ENCODE data around the gene ELF4. TPM values are rescaled to one million over a fixed set of nuclear protein-coding genes. Genes with fewer than 3 reads are reported as not detected.

Gene ELF4
- total RNA-seq, 3 donors from 2014 or later = 22.7 to 26.5 (median 23.0) TPM

- Mint-ChIP-seq H3K4me1 (ENCODE audit: low read depth) (no peaks in the 10 kb centered on the region), H3K4me3 (no peak overlapping the region), H3K27me3 (ENCODE audit: low read depth) (no peaks in the 10 kb centered on the region), H3K9me3 (no peaks in the 10 kb centered on the region), H3K36me3 (ENCODE audit: insufficient read depth) (peaks cover 4% of the 10 kb centered on the region)
- ATAC-seq = no peak
- no peak for DNase-seq
Measured at GRCh38 chrX:130055103-130055502, 55.2 kb downstream of the ELF4 start.

- no peaks in the 10 kb centered on the region for H3K4me1 Mint-ChIP-seq (ENCODE audit: low read depth)
- no peaks in the 10 kb centered on the region for H3K27me3 Mint-ChIP-seq (ENCODE audit: low read depth)
- DNase-seq (no peak), ATAC-seq (no peak)
- peaks cover 7% of the 10 kb centered on the region for H3K36me3 Mint-ChIP-seq (ENCODE audit: insufficient read depth)
- no peak overlapping the region for H3K4me3 Mint-ChIP-seq
- no peaks in the 10 kb centered on the region for H3K9me3 Mint-ChIP-seq
Measured at GRCh38 chrX:130053236-130053635, 57.1 kb downstream of the ELF4 start.

- ATAC-seq = no peak
- no peaks in the 10 kb centered on the region for H3K4me1 Mint-ChIP-seq (ENCODE audit: low read depth)
- peaks cover 7% of the 10 kb centered on the region for H3K36me3 Mint-ChIP-seq (ENCODE audit: insufficient read depth)
Measured at GRCh38 chrX:130051176-130051845, 59.0 kb downstream of the ELF4 start.

GRCh38 chrX:130049821-130050220 lies 60.5 kb downstream of the ELF4 start:
- no peak for DNase-seq
- no peaks in the 10 kb centered on the region for H3K27me3 Mint-ChIP-seq (ENCODE audit: low read depth)
- no peaks in the 10 kb centered on the region for H3K9me3 Mint-ChIP-seq
- no peaks in the 10 kb centered on the region for H3K4me1 Mint-ChIP-seq (ENCODE audit: low read depth)
- H3K36me3 Mint-ChIP-seq (ENCODE audit: insufficient read depth) = peaks cover 10% of the 10 kb centered on the region
- no peak overlapping the region for H3K4me3 Mint-ChIP-seq
- no peak for ATAC-seq

More at GRCh38 chrX:130051176-130051845, 59.0 kb downstream of the ELF4 start:
- H3K27me3 Mint-ChIP-seq (ENCODE audit: low read depth) = no peaks in the 10 kb centered on the region
- DNase-seq = no peak
- no peaks in the 10 kb centered on the region for H3K9me3 Mint-ChIP-seq
- H3K4me3 Mint-ChIP-seq = no peak overlapping the region

- H3K27me3 Mint-ChIP-seq (ENCODE audit: low read depth) = no peaks in the 10 kb centered on the region
- no peak for ATAC-seq
- no peaks in the 10 kb centered on the region for H3K9me3 Mint-ChIP-seq
- H3K4me1 Mint-ChIP-seq (ENCODE audit: low read depth) = no peaks in the 10 kb centered on the region
- peaks cover 8% of the 10 kb centered on the region for H3K36me3 Mint-ChIP-seq (ENCODE audit: insufficient read depth)
- DNase-seq = no peak
- no peak overlapping the region for H3K4me3 Mint-ChIP-seq
Measured at GRCh38 chrX:130048686-130049222, 61.5 kb downstream of the ELF4 start.

- H3K27me3 Mint-ChIP-seq (ENCODE audit: low read depth) = no peaks in the 10 kb centered on the region
- no peak for DNase-seq
- no peak overlapping the region for H3K4me3 Mint-ChIP-seq
- no peaks in the 10 kb centered on the region for H3K9me3 Mint-ChIP-seq
- ATAC-seq = no peak
- no peaks in the 10 kb centered on the region for H3K4me1 Mint-ChIP-seq (ENCODE audit: low read depth)
- peaks cover 8% of the 10 kb centered on the region for H3K36me3 Mint-ChIP-seq (ENCODE audit: insufficient read depth)
Measured at GRCh38 chrX:130047416-130047815, 62.9 kb downstream of the ELF4 start.

- Mint-ChIP-seq H3K36me3 (ENCODE audit: insufficient read depth) (peaks cover 3% of the 10 kb centered on the region), H3K4me3 (no peak overlapping the region), H3K27me3 (ENCODE audit: low read depth) (no peaks in the 10 kb centered on the region), H3K4me1 (ENCODE audit: low read depth) (no peaks in the 10 kb centered on the region), H3K9me3 (no peaks in the 10 kb centered on the region)
- DNase-seq (no peak), ATAC-seq (no peak)
Measured at GRCh38 chrX:130039847-130040246, 70.5 kb downstream of the ELF4 start.

GRCh38 chrX:130034178-130034577 lies 76.1 kb downstream of the ELF4 start:
- no peak overlapping the region for H3K4me3 Mint-ChIP-seq
- H3K9me3 Mint-ChIP-seq = no peaks in the 10 kb centered on the region
- no peaks in the 10 kb centered on the region for H3K4me1 Mint-ChIP-seq (ENCODE audit: low read depth)
- DNase-seq (no peak), ATAC-seq (no peak)
- peaks cover 2% of the 10 kb centered on the region for H3K36me3 Mint-ChIP-seq (ENCODE audit: insufficient read depth)
- no peaks in the 10 kb centered on the region for H3K27me3 Mint-ChIP-seq (ENCODE audit: low read depth)

- Mint-ChIP-seq H3K27me3 (ENCODE audit: low read depth) (no peaks in the 10 kb centered on the region), H3K4me3 (no peak overlapping the region), H3K4me1 (ENCODE audit: low read depth) (no peaks in the 10 kb centered on the region), H3K36me3 (ENCODE audit: insufficient read depth) (peaks cover 4% of the 10 kb centered on the region), H3K9me3 (no peaks in the 10 kb centered on the region)
- DNase-seq (no peak), ATAC-seq (no peak)
Measured at GRCh38 chrX:130032552-130032951, 77.7 kb downstream of the ELF4 start.

GRCh38 chrX:130030826-130031225 lies 79.5 kb downstream of the ELF4 start:
- Mint-ChIP-seq H3K36me3 (ENCODE audit: insufficient read depth) (peaks cover 4% of the 10 kb centered on the region), H3K27me3 (ENCODE audit: low read depth) (no peaks in the 10 kb centered on the region), H3K9me3 (no peaks in the 10 kb centered on the region), H3K4me3 (no peak overlapping the region), H3K4me1 (ENCODE audit: low read depth) (no peaks in the 10 kb centered on the region)
- no peak for DNase-seq
- ATAC-seq = no peak

- no peaks in the 10 kb centered on the region for H3K9me3 Mint-ChIP-seq
- ATAC-seq = no peak
Measured at GRCh38 chrX:130028196-130028595, 82.1 kb downstream of the ELF4 start.

GRCh38 chrX:130027569-130027968 lies 82.7 kb downstream of the ELF4 start:
- peaks cover 11% of the 10 kb centered on the region for H3K4me1 Mint-ChIP-seq (ENCODE audit: low read depth)
- H3K27me3 Mint-ChIP-seq (ENCODE audit: low read depth) = no peaks in the 10 kb centered on the region
- no peak for DNase-seq
- no peaks in the 10 kb centered on the region for H3K9me3 Mint-ChIP-seq
- no peak for ATAC-seq
- H3K4me3 Mint-ChIP-seq = no peak overlapping the region
- peaks cover 12% of the 10 kb centered on the region for H3K36me3 Mint-ChIP-seq (ENCODE audit: insufficient read depth)

More at GRCh38 chrX:130028196-130028595, 82.1 kb downstream of the ELF4 start:
- H3K27me3 Mint-ChIP-seq (ENCODE audit: low read depth) = no peaks in the 10 kb centered on the region
- peaks cover 11% of the 10 kb centered on the region for H3K4me1 Mint-ChIP-seq (ENCODE audit: low read depth)
- peaks cover 9% of the 10 kb centered on the region for H3K36me3 Mint-ChIP-seq (ENCODE audit: insufficient read depth)
- peak; percentile 45 for DNase-seq
- no peak overlapping the region for H3K4me3 Mint-ChIP-seq

- Mint-ChIP-seq H3K4me3 (no peak overlapping the region), H3K4me1 (ENCODE audit: low read depth) (peaks cover 11% of the 10 kb centered on the region), H3K9me3 (no peaks in the 10 kb centered on the region), H3K36me3 (ENCODE audit: insufficient read depth) (peaks cover 12% of the 10 kb centered on the region), H3K27me3 (ENCODE audit: low read depth) (no peaks in the 10 kb centered on the region)
- DNase-seq = no peak
- no peak for ATAC-seq
Measured at GRCh38 chrX:130025256-130025655, 85.0 kb downstream of the ELF4 start.

- no peaks in the 10 kb centered on the region for H3K27me3 Mint-ChIP-seq (ENCODE audit: low read depth)
- peaks cover 14% of the 10 kb centered on the region for H3K36me3 Mint-ChIP-seq (ENCODE audit: insufficient read depth)
- H3K4me1 Mint-ChIP-seq (ENCODE audit: low read depth) = peaks cover 11% of the 10 kb centered on the region
- H3K4me3 Mint-ChIP-seq = peak overlapping the region; percentile 44
- ATAC-seq (peak; percentile 97 to 100), DNase-seq (peak; percentile 69)
- H3K9me3 Mint-ChIP-seq = no peaks in the 10 kb centered on the region
Measured at GRCh38 chrX:130024127-130024526, 86.2 kb downstream of the ELF4 start.

GRCh38 chrX:130020661-130021324 lies 89.5 kb downstream of the ELF4 start:
- no peak overlapping the region for H3K4me3 Mint-ChIP-seq
- ATAC-seq (no peak), DNase-seq (no peak)
- H3K4me1 Mint-ChIP-seq (ENCODE audit: low read depth) = peaks cover 11% of the 10 kb centered on the region
- H3K36me3 Mint-ChIP-seq (ENCODE audit: insufficient read depth) = peaks cover 12% of the 10 kb centered on the region
- H3K9me3 Mint-ChIP-seq = no peaks in the 10 kb centered on the region
- no peaks in the 10 kb centered on the region for H3K27me3 Mint-ChIP-seq (ENCODE audit: low read depth)

All from activated T-cell treated with anti-CD3 and anti-CD28 coated beads, Interleukin-2, amount 50 U/mL, for 4 hours (primary cell).